Upper lobe of left lung (tissue), 4 donors: ENCODE data around the gene IPO4.

Source experiments
- CTCF ChIP-seq, 6 experiments: fragments of 450-650 bp in 4 of 6; fragments of 200-600 bp in 2 of 6; sonication (generic) in 2 of 6; IDR thresholded peaks; one replicate each; pipeline ENCODE4 v1.5.1; 2016 to 2019; ENCODE audit warnings: antibody characterized with exemption in 6 of 6
- EP300 ChIP-seq, 4 donors: sonication (generic); formaldehyde crosslinking; IDR thresholded peaks; one replicate each; pipeline ENCODE4 v1.5.1; 2017; ENCODE audit warnings: antibody characterized with exemption in 4 of 4, control low read depth in 2 of 4
- POLR2A ChIP-seq, 4 donors: fragments of 450-650 bp; IDR thresholded peaks; one replicate each; pipeline ENCODE4 v1.5.1; 2016 to 2017; ENCODE audit warnings: antibody characterized with exemption in 4 of 4, mild to moderate bottlenecking in 2 of 4

- TF ChIP-seq CTCF (IDR thresholded peaks at IDR 0.05) (no peak), EP300 (IDR thresholded peaks at IDR 0.05) (no peak), POLR2A (IDR thresholded peaks at IDR 0.05) (no peak)
These were observed 15.8 kb upstream of the IPO4 start for GRCh38 chr14:24204163-24205146.
